ENCODE data around the gene UGGT1.
"Not testable (repeated sequence)": the region's sequence is repeated elsewhere in the genome, so short reads cannot be mapped to it uniquely, and the experiment has no call there.

The UGGT1 gene

DNA sequence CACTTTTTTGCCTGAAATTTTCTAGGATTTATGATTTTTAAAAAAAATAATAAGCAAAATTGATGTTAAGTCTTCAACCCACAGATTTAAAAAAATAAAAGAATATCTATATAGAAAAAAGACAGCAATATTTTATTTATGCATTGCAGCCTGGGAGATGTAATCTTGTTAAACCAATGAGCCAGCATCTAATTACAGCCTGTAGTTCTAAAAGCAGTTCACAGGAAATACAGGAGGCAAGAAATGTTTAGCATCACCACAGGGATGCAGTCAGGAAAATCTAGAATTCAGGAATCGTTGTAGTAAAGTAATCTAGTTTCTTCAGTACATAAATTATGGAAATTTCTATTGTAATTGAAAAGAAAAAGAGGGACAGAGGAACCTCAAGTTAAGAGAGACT, 17.2 kb downstream of the UGGT1 start:
- DNase-seq, result no peak

DNA sequence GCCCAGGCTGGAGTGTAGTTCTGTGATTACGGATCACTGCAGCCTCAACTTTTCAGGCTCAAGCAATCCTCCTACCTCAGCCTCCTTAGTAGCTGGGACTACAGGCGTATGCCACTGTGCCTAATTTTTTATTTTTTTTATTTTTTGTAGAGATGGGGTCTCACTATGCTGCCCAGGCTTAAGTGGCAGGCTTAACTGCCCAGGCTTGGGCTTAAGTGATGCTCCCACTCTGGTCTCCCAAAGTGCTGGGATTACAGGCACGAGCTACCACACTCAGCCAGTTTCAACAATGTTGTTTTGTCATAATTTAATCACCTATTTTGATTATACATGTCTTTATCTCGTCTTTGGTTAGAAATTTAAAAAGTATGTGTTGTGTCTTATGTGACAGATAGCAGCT, 18.2 kb downstream of the UGGT1 start:
- no peak for DNase-seq

DNA sequence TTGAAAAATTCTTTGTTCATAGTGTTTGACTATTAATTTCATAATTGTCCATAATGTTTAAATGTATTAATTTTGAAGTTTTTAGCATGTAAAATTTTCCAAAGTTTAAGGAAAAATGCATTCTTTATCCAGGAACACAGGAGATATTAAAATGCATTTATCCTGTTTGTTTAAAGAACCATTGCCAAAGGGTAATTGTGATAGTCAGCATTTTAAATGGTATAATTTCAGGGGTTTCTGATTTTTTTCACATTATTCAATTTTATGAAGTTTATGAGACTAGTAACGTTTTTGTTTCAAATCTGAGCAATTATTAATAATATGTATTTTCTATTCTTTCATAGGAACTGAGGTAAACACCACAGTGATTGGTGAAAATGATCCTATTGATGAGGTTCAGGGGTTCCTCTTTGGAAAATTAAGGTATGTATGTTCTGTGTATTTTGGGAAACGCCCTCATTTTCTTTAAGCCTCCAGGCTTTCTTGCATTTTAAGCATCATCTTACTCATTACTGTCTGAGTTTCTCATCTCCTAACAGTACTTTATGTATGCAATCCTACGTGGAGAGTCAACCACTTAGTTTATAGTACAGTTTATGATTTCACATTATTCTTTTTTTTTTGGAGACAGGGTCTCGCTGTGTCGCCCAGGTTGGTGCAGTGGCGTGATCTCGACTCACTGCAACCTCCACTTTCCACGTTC, 25.1 kb downstream of the UGGT1 start:
- DNase-seq, result no peak

DNA sequence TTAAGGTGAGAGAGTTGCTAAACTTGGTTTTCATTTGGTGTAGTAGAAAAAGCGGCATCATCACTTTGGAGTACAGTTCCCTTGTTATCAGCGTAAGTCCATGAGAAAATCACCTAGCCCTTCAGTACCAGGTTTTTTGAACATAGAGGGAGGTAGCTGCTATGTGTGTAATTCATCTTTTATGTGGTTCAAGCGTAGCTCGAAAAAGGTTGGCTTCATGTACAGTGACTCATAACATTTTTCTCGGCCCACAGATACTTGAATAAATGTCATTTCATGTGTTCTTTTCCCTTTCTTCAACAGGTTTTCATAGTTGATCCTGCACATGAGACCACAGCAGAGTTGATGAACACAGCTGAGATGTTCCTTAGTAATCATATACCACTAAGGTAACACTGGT, 43.6 kb downstream of the UGGT1 start:
- DNase-seq, result no peak

DNA sequence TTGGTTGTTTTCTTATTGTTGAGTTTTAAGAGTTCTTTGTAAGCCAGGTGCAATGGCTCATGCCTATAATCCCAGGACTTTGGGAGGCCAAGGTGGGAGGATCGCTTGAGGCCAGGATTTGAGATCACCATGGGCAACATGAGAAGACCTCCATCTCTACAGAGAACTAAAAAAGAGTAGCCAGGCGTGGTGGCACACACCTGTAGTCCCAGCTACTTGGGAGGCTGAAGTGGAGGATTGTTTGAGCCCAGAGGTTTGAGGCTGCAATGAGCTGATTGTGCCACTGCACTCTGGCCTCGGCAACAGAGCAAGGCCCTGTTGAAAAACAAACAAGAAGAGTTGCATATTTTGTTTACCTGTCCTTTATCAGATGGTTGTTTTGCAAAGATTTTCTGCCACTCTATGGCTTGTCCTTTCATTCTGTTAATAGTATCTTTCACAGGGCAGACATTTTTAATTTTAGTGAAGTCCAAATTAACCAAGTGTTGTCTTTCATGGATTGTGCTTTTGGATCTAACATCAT, 46.2 kb downstream of the UGGT1 start:
- DNase-seq, result no peak

DNA sequence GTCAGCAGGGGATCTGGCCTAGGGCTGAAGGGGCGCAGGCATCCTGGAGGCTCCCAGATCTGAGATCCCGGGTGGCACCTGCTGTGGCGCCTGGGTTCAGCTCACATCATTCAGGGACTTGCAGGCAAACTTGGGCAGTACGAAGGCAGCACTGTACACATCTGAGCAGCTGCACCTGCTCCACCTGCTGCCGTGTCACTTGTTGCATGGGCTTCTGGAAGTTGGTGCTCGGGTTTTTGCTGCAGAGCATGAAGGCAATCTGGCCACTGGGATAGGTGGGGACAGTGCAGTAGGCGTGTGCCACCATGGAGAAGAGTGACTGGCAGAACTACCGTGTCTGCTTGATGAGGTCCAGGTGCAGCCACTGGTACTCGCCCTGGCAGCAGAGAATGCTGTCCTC, 48.6 kb downstream of the UGGT1 start:
- no peak for DNase-seq

DNA sequence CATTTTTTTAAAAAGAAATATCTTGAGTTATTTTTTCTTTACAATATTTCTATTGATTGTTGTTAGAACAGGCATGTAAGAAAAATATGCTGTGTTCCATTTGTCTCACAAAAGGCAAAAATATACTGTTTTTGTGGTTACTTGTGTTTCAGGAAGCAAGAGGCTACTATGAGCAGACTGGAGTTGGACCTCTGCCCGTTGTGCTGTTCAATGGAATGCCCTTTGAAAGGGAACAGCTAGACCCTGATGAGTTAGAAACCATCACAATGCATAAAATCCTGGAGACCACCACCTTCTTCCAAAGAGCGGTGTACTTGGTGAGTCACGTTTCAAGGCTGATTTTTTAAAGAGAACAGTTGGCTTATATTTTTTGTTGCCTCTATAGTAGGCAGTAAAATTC, 54.7 kb downstream of the UGGT1 start:
- no peak for DNase-seq

DNA sequence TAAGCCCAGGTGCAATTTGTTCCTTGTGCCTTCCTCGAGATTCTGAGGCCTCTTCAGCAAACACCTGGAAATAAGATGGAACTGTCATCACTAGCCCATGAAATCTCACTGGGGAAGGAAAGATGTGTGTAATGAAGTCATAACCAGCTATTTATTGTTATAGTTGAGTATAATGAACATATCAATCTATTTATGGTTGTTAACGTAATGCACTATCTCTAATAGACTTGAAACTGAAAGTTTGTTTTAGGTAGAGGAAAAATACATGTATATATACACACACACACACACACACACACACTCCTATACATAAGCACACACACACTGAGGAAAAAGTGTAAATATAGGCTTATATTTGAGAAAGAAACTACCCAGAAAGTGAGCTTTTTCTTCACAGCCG, 62.8 kb downstream of the UGGT1 start:
- no peak for DNase-seq

DNA sequence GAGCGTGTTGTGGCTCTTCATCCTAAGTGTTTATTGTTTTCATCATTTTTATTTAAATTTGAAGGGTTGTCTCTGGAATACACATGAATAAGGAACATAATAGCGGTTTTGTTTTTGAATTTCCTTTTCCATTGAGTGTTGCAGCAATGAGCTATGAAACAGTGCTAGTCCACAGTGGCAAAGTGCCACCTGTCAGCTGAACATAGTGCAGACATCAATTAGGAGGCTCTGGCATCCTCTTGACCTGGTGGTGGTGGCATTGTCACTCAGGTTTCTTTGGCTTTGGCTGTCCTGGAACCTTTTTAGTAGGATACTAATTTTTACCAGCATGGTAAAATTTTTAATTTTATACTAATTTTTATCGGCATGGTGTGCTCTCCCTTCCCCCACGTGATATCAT, 63.2 kb downstream of the UGGT1 start:
- DNase-seq, result no peak

DNA sequence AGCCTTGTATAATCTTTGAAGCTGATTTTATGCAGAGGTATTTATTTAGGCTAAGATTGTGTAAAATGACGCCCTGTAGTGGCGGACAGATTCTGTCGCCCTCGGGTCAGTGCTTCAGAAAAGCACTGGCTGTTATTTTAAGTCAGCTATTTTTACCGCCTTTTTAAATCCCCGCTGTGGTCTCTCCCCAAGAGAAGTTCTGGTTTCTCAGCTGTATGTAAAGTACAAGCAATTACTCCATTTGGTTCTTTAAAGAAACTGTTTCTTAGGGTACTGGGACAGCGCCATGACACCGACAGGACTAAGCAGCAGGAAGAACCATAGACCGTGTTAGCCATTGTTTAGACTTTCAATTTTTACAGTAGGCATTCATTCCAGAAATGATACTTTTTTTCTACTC, 65.0 kb downstream of the UGGT1 start:
- DNase-seq, result no peak

DNA sequence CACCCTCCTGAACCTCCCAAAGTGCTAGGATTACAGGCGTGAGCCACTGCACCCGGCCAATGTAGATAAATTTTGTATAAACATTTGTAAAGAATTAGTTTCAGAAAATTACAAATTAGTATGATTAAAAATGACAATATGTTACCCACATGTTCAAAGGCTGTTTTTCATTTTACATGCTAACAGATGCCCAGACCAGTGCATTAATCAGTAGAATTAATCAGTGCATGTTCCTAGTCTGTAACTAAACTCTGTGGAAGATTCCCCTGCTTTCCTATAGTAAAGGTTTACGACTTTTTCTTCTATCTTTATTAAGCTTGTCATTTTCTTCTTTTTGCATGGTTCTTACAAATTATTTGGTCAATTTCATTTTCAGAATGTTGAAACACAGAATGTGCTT, 65.8 kb downstream of the UGGT1 start:
- DNase-seq, result no peak

DNA sequence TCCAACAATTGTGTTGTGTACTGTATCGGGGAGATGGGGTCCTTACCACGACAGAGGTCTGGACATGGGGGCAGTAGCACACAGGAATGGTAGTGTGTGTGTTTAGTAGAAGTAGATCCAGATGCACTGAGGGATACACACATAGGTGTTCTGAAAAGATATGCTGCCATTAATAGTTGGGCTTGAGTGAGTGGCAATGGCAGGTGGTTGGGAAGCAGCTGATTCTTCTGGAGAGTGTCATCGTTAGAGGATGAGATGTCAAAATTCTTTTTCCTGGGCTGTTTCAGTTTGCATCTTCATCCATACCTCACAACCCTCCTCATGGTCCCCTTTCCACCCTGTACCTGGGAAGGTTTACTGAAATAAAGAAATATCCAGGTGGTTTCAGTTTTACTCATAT, 66.6 kb downstream of the UGGT1 start:
- DNase-seq, result no peak

DNA sequence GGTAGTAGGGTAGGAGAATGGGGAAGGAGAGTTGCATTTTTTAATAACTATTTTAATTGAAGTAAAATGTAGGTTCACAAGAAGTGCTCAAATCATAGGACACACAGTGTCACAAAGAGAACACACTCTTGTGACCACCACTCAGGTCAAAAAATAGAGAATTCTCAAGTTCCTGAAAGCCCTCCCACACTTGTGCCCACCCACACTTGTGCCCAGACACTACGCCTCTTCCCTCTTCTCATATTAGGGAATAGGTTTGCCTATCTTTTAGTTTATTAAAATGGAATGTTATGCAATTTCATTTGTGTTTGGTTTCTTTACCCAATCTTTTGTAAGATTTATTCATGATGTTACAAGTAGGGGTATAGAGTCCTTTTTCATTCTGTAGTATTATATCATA, 67.2 kb downstream of the UGGT1 start:
- DNase-seq, result no peak

DNA sequence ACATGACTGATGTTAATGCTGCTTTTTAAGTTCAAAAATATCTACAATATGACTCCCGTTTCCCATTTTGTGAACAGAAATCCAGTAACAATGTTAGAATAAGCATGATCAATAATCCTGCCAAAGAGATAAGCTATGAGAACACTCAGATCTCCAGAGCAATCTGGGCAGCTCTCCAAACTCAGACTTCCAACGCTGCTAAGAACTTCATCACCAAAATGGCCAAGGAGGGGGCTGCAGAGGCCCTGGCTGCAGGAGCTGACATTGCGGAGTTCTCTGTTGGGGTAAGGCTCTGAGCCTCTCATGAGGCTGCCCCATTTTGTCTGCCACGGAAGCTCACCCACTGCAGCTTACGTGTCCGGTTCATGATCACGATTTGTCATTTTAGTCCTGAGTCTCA, 68.4 kb downstream of the UGGT1 start:
- DNase-seq, result no peak

DNA sequence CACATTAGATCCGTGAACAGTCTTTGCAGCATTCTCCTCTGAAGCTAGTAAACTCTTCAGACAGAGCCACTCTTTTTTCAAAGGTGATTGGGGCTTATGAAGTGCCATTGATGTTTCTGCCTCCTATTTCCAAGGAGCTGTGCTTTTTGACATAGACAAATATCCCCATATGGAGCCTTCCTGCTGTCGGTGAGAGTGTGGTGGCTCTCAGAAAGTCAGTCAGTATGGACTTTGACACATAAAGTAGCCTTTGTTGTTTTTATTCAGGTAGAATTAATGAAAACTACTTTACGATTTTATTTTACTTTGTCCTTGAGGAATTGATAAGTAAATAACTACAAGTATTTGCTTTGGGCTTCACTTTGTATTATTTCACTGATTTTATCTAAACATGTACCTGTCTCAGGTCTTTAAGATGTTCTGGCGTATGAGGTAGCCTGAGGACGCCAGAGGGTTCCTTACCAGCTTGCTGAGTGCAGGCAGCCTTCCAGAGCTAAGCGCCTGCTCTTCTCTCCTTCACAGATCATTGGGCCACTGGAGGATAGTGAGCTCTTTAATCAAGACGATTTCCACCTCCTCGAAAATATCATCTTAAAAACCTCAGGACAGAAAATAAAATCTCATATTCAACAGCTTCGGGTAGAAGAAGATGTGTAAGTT, 69.7 kb downstream of the UGGT1 start:
- DNase-seq, result no peak

DNA sequence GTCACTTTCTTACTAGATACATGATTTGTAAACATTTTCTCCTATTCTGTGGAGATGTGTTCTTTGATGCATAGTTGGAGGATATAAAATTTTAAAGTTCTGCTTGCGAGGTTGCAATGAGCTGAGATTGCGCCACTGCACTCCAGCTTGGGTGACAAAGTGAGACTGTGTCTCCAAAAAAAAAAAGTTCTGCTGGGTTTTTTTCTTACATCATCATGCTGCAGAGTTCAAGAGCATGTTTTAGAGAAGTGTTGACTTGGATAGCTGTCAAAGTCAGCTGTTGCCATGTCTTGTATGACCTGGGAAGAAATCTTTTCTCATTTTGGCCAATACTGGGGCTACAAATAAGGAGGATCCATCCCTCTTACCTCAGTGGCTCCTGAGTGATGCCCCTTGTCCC, 71.3 kb downstream of the UGGT1 start:
- no peak for DNase-seq

DNA sequence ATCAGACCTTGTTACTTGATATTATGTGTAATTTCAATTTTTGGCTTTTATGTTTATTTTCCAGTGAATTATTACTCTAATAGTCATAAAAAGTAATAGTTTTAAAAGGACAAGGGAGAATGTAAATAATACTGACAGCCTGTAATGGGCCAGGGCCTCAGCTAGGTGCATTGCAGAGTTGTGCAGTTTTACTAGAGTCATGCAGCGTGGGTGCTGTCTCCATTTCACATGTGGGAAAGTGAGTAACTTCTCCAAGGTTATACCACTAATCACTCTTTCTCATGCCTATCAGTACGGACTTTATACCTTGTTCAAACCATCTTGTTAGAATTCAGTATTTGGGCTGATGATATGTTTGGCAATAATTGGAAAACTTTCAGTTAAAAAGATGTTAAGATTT, 73.3 kb downstream of the UGGT1 start:
- no peak for DNase-seq

DNA sequence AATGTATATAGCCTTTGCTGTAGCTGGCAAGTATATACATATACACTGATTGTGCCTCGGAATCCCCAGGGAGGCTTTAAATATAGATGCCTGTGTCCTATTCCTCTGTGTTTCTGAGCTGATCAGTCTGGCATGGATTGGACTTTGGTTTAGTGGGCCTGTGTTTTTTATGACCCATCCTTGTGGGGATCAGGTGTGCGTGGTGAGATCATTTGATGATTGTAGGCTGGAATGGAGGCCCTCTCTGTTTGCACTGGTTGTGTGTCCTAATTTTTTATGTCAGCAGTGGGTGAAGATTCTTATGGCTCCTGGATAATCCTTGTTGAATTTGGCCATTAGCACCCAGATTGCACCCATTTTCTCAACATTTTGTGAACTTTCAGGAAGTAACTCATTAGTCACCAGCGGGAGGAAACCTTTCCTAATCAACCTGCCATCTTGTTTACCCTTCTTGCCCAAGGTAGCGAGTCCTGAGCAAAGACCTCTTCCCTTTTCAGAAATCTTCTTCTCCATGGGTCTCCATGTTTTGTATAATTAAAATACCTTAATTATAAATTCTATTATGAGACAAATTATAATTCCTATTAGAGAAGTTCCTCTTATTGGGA, 75.8 kb downstream of the UGGT1 start:
- no peak for DNase-seq

DNA sequence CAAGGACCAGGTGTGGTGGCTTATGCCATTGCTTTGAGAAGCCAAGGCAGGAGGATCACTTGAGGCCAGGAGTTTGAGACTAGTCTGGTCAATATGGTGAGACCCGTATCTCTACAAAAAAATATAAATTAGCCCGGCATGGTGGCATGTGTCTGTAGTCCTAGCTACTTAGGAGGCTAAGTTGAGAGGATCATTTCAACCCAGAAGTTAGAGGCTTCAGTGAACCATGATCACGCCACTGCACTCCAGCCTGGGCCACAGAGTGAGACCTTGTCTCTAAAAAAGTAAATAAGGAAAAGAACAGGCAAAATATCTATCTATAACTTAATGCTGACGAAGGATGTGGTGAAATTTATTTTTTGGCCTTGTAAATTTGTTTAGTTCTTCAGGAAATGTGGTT, 78.1 kb downstream of the UGGT1 start:
- no peak for DNase-seq

DNA sequence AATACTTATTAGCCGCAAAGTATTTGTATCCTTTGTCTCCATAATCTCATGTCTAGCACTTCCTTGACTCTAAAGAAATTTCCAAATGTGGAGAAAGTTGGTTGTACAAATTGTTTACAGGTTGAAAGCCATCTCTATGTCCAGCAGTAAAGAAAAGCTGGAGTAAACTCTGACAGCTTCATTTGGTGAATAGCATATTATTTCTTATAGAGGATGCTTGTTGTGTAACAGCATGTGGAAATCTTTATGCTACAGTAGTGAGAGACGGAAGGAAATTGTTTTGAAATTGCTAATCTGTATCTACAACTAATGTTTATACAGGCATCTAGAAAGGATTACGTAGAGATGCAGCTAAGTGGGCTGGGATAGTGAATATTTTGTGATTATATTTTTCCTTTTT, 78.5 kb downstream of the UGGT1 start:
- no peak for DNase-seq

DNA sequence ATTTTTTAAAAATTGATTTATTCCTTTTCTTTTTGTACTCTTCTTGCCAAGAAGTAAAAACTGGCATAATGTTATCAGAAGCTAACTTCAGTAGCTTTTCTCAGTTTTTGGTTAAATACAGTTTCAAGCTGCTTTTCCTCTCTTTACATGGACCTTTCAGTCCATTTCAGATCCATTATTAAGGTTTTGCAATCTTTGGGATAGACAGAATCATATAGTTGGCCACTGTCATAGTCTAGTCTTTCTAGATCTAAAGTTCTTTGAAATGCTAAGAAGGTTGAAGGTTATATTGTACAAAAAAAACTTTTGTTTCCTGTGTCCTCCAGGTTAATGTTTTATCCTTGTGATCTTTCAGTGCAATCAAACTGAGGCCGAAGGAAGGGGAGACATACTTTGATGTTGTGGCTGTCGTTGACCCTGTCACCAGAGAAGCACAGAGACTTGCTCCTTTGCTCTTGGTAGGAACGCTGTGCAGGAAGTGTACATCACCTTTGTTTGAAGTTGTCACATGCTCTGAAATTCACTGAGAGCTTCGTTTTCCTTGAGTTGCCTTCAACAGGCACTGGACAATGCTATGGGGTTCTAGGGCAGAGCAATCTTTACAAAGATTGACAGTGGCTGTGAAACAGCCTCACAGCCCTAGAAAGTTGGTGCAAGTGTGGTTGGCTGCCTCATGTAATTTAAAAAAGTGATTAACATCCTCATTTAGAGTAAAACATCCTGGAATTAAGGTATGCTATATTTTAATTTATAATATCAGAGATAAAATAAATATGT, 79.1 kb downstream of the UGGT1 start:
- DNase-seq, result no peak

DNA sequence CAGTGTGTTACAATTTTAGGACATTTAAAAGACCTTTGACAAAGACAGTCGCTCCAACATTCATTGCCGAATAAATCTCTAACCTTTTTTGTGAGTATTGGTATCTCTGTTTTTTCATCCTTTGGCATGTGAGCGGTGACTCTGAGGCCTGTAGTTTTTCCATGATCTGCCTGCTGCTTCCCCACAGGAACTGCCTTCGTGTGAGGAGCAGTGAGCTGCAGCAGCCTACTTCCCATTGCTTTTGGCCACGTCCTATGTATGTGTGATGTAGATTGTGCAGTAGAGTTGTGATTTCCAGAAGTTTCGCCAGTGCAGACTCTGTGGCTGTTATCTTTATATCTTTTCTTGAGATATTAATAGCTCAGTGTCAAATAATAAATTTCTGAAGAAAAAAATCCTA, 79.8 kb downstream of the UGGT1 start:
- DNase-seq, result no peak

DNA sequence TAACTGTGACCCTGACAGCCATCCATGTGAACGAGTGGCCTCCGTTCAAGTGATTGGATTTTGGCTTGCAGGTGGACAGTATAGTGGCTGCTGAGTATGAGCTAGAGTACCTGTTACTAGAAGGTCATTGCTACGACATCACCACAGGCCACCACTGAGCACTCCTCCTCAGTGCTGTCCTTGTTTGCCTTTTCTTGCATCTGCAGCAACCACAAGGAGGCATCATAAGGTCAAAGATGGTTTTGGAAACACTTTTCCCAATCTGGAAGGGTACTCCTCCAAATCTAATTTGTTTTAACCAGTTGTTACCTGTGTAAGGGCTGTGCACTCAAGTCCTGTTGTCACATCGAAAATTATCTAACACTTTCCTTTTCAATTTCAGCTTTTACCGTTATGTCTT, 81.2 kb downstream of the UGGT1 start:
- DNase-seq, result no peak

DNA sequence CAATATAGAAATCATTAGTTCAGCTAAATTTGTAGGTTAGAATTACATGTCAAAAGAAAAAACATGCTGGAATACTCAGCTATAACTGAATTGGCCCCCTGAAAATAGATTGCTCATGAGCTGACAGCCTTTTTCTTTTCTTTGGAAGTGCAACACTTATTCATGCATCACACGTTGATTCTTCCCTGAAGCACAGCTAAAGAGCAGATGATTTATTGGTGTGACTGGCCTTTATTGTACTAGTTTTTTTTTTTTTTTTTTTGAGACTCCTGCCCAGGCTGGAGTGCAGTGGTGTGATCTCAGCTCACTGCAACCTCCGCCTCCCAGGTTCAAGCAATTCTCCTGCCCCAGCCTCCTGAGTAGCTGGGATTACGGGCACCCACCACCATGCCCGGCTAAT, 83.1 kb downstream of the UGGT1 start:
- DNase-seq, result not testable (repeated sequence)
